ENCODE data around the gene FKBP14.

DNA sequence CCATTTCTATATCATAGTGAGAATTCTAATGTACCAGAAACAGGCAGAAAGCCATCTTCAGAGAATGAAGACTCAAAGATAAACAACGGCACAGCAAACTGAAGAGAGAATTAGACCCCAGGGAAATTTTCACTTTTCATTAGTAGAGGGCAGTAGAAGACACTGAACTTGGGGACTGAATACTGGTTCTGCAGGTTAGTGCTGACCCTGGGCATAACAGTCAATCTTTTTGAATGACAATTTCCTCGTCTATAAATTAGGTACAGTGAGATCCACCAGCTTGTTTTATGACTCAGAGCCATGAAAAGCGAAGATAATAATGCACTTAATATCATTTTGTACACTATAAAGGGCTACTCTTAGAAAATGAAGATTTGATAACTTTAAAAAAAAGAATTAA lies 13.7 kb downstream of the FKBP14 start:
- TF ChIP-seq, protein P1, sequence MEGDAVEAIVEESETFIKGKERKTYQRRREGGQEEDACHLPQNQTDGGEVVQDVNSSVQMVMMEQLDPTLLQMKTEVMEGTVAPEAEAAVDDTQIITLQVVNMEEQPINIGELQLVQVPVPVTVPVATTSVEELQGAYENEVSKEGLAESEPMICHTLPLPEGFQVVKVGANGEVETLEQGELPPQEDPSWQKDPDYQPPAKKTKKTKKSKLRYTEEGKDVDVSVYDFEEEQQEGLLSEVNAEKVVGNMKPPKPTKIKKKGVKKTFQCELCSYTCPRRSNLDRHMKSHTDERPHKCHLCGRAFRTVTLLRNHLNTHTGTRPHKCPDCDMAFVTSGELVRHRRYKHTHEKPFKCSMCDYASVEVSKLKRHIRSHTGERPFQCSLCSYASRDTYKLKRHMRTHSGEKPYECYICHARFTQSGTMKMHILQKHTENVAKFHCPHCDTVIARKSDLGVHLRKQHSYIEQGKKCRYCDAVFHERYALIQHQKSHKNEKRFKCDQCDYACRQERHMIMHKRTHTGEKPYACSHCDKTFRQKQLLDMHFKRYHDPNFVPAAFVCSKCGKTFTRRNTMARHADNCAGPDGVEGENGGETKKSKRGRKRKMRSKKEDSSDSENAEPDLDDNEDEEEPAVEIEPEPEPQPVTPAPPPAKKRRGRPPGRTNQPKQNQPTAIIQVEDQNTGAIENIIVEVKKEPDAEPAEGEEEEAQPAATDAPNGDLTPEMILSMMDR (IDR thresholded peaks at IDR 0.05; ENCODE audit: insufficient read depth, low read length, poor library complexity, severe bottlenecking): no peak
- no peak for TF ChIP-seq EZH2phosphoT487 (conservative IDR thresholded peaks at IDR 0.05; ENCODE audit: low read length)

Data from SU-DHL-6 (cell line).